IMR-90 (cell line): ENCODE results near the gene OVOL1. TPM values are rescaled to one million over a fixed set of nuclear protein-coding genes. Genes with fewer than 3 reads are reported as not detected.
A peak's percentile ranks its signal among the peaks of the same experiment; 100 is the strongest.

Experiments used
- ATAC-seq: fragments of 200-7000 bp; cut with Tn5 transposase; 2 replicates; pipeline ENCODE4 v1.9.1; 2020; ENCODE audit warnings: low read depth, mild to moderate bottlenecking, moderate library complexity
- BruUV-seq: library from RNA; stranded (reverse); fragments of 400-500 nt; replicated peaks from 2 replicates; lab custom pipeline; 2021; lab: Mats Ljungman, UMichigan
- CTCF ChIA-PET: fragments of 300-600 bp; formaldehyde crosslinking; extraction: SDS; loops from one replicate; lab custom pipeline; 2021; ENCODE audit warnings: antibody characterized with exemption; lab: Yijun Ruan, JAX
- POLR2A ChIA-PET: fragments of 300-600 bp; sonication (Branson Sonifier 250); formaldehyde crosslinking; loops from one replicate; lab custom pipeline; 2022; ENCODE audit warnings: antibody characterized with exemption; ENCODE audit not compliant: unreplicated experiment; lab: Charles Lee
- DNase-seq: peaks from one replicate; pipeline ENCODE4 v3.0.0; 2013
- H2AFZ ChIP-seq: replicated peaks from 2 replicates; pipeline ENCODE3; 2013; ENCODE audit warnings: low read length, mild to moderate bottlenecking; ENCODE audit not compliant: poor library complexity
- H2AK5ac ChIP-seq: 2 replicates; pipeline ENCODE4 v1.6.1; 2013; ENCODE audit warnings: low read depth, low read length, inconsistent platforms
- H2AK9ac ChIP-seq: replicated peaks from 2 replicates; pipeline ENCODE3; 2013; ENCODE audit warnings: mild to moderate bottlenecking, low read depth, low read length, moderate library complexity; ENCODE audit not compliant: poor library complexity
- H2BK120ac ChIP-seq: 2 replicates; pipeline ENCODE4 v1.6.1; 2013; ENCODE audit warnings: low read depth, low read length, inconsistent platforms
- H2BK15ac ChIP-seq: 3 replicates; pipeline ENCODE4 v1.6.1; 2013; ENCODE audit warnings: low read depth, low read length, inconsistent platforms
- H2BK20ac ChIP-seq: 2 replicates; pipeline ENCODE4 v1.6.1; 2013; ENCODE audit warnings: low read depth, mild to moderate bottlenecking, inconsistent platforms, low read length, moderate library complexity
- H2BK5ac ChIP-seq: 2 replicates; pipeline ENCODE4 v1.6.1; 2013; ENCODE audit warnings: mild to moderate bottlenecking, low read depth, low read length, inconsistent platforms; ENCODE audit not compliant: poor library complexity, severe bottlenecking
- H3K14ac ChIP-seq: replicated peaks from 2 replicates; pipeline ENCODE4 v1.6.1; 2013; ENCODE audit warnings: low read depth, low read length, inconsistent platforms
- H3K18ac ChIP-seq: 2 replicates; pipeline ENCODE4 v1.6.1; 2013; ENCODE audit warnings: low read depth, low read length, control low read depth
- H3K23ac ChIP-seq: 2 replicates; pipeline ENCODE4 v1.6.1; 2013; ENCODE audit warnings: low read depth, low read length, inconsistent platforms
- H3K27ac ChIP-seq: 2 replicates; pipeline ENCODE4 v1.5.1; 2013; ENCODE audit warnings: mild to moderate bottlenecking, control low read depth, low read length; ENCODE audit not compliant: insufficient read depth
- H3K27me3 ChIP-seq: 2 replicates; pipeline ENCODE4 v1.6.1; 2013; ENCODE audit warnings: low read length; ENCODE audit not compliant: control insufficient read depth, insufficient read depth
- H3K36me3 ChIP-seq: 2 replicates; pipeline ENCODE4 v1.6.1; 2013; ENCODE audit warnings: low read length, mixed read lengths; ENCODE audit not compliant: control insufficient read depth, insufficient read depth
- H3K4ac ChIP-seq: 2 replicates; pipeline ENCODE4 v1.6.1; 2013; ENCODE audit warnings: low read depth, low read length, inconsistent platforms
- H3K4me1 ChIP-seq: 2 replicates; pipeline ENCODE4 v1.6.1; 2013; ENCODE audit warnings: low read length, mixed read lengths; ENCODE audit not compliant: control insufficient read depth, insufficient read depth
- H3K4me2 ChIP-seq: 2 replicates; pipeline ENCODE4 v1.6.1; 2013; ENCODE audit warnings: low read depth, mild to moderate bottlenecking, control low read depth, low read length, moderate library complexity
- H3K4me3 ChIP-seq: 2 replicates; pipeline ENCODE4 v1.5.1; 2013; ENCODE audit warnings: low read depth, mild to moderate bottlenecking, control low read depth, low read length, moderate library complexity; ENCODE audit not compliant: insufficient read depth
- H3K56ac ChIP-seq: 2 replicates; pipeline ENCODE4 v1.6.1; 2013; ENCODE audit warnings: low read length, inconsistent platforms; ENCODE audit not compliant: insufficient read depth; ENCODE audit errors: extremely low read depth
- H3K79me1 ChIP-seq, 2 experiments: 2 replicates each; pipeline ENCODE4 v1.6.1; 2013; ENCODE audit warnings: low read length in 2 of 2, inconsistent platforms in 1 of 2, low read depth in 1 of 2
- H3K9ac ChIP-seq: 2 replicates; pipeline ENCODE4 v1.6.1; 2013; ENCODE audit warnings: low read depth, low read length, control low read depth
- H3K9me1 ChIP-seq: 2 replicates; pipeline ENCODE4 v1.6.1; 2013; ENCODE audit warnings: low read length, inconsistent platforms; ENCODE audit not compliant: insufficient read depth
- H3K9me3 ChIP-seq: 2 replicates; pipeline ENCODE4 v1.6.1; 2013; ENCODE audit warnings: low read length; ENCODE audit not compliant: control insufficient read depth, insufficient read depth
- H4K20me1 ChIP-seq: 2 replicates; pipeline ENCODE4 v1.6.1; 2013; ENCODE audit warnings: low read length, inconsistent platforms; ENCODE audit not compliant: insufficient read depth
- H4K5ac ChIP-seq: 2 replicates; pipeline ENCODE4 v1.6.1; 2013; ENCODE audit warnings: mild to moderate bottlenecking, low read depth, low read length, control low read depth
- H4K8ac ChIP-seq, 2 experiments: 2 replicates each; pipeline ENCODE4 v1.6.1; 2013; ENCODE audit warnings: low read depth in 2 of 2, low read length in 2 of 2, control low read depth in 1 of 2, inconsistent platforms in 1 of 2
- H4K91ac ChIP-seq: 2 replicates; pipeline ENCODE4 v1.6.1; 2013; ENCODE audit warnings: low read depth, low read length, inconsistent platforms; ENCODE audit not compliant: insufficient read depth
- CEBPB ChIP-seq: IDR thresholded peaks from 2 replicates; pipeline ENCODE4 v1.6.1; 2012; ENCODE audit warnings: low read depth, low read length, improper control_type of control experiment
- MXI1 ChIP-seq: IDR thresholded peaks from 2 replicates; pipeline ENCODE4 v1.6.1; 2012; ENCODE audit warnings: low read depth, mild to moderate bottlenecking, low read length, moderate library complexity, borderline replicate concordance
- NFE2L2 ChIP-seq: fragments of 150-350 bp; IDR thresholded peaks from 2 replicates; pipeline ENCODE4 v1.6.1; 2016; ENCODE audit warnings: low read depth, mild to moderate bottlenecking, low read length
- POLR2A ChIP-seq: IDR thresholded peaks from 2 replicates; pipeline ENCODE4 v1.6.1; 2012; ENCODE audit warnings: mild to moderate bottlenecking, low read depth, low read length
- RAD21 ChIP-seq: IDR thresholded peaks from 2 replicates; pipeline ENCODE4 v1.6.1; 2012; ENCODE audit warnings: low read length, improper control_type of control experiment
- RCOR1 ChIP-seq: IDR thresholded peaks from 2 replicates; pipeline ENCODE4 v1.6.1; 2012; ENCODE audit warnings: mild to moderate bottlenecking, low read length, improper control_type of control experiment; ENCODE audit not compliant: insufficient replicate concordance
- RFX5 ChIP-seq: IDR thresholded peaks from 2 replicates; pipeline ENCODE4 v1.8.0; 2012; ENCODE audit warnings: low read depth, mild to moderate bottlenecking, low read length, moderate library complexity
- SMC3 ChIP-seq: fragments of 150-350 bp; IDR thresholded peaks from 2 replicates; pipeline ENCODE4 v1.6.1; 2016; ENCODE audit warnings: low read depth, mild to moderate bottlenecking, antibody characterized with exemption, low read length, moderate library complexity
- WGBS, 2 experiments: methylation state at CpG; one replicate each; pipeline versions ENCODE4 v1.1.5 to v1.1.7; 2013; ENCODE audit warnings: missing lambda C conversion rate in 2 of 2; ENCODE audit not compliant: insufficient read length in 1 of 2; ENCODE audit errors: extremely low coverage in 2 of 2; 5-methylcytosine and 5-hydroxymethylcytosine counted together
- dilution Hi-C: fragments of 300-500 bp; cut with HindIII; formaldehyde crosslinking; loops from one replicate; pipeline ENCODE4 v1.14.3; 2018; ENCODE audit warnings: low sequenced_read_pairs; ENCODE audit not compliant: unreplicated experiment
- in situ Hi-C: fragments of 300-500 bp; cut with MboI; formaldehyde crosslinking; loops from 3 replicates; pipeline ENCODE4 v1.14.3; 2019; ENCODE audit warnings: low sequenced_read_pairs, inconsistent platforms, mixed read lengths
- intact Hi-C: fragments of 100-400 bp; cut with micrococcal nuclease; formaldehyde crosslinking; loops from 2 replicates; pipeline ENCODE4 v1.10.0; 2022
- polyA plus RNA-seq, 3 experiments: library from polyadenylated mRNA; depleted of rRNA; stranded (reverse); fragments of >200 nt; gene quantifications; 2 replicates each; pipeline ENCODE4 v1.2.3, GENCODE V29; 2012; ENCODE audit warnings: low replicate concordance in 1 of 3
- total RNA-seq: library from RNA; depleted of rRNA; stranded (reverse); fragments of >200 nt; gene quantifications from 2 replicates; pipeline ENCODE4 v1.2.3, GENCODE V29; 2012
- TF ChIP-seq, protein P1 (sequence below): conservative IDR thresholded peaks from 2 replicates; pipeline ENCODE4 v1.5.1; 2012; ENCODE audit warnings: mild to moderate bottlenecking, low read depth, low read length, improper control_type of control experiment

OVOL1 gene
- total and polyA plus RNA-seq, 2 of the 4 experiments (the other 2 are of a cell fraction): not detected

DNA sequence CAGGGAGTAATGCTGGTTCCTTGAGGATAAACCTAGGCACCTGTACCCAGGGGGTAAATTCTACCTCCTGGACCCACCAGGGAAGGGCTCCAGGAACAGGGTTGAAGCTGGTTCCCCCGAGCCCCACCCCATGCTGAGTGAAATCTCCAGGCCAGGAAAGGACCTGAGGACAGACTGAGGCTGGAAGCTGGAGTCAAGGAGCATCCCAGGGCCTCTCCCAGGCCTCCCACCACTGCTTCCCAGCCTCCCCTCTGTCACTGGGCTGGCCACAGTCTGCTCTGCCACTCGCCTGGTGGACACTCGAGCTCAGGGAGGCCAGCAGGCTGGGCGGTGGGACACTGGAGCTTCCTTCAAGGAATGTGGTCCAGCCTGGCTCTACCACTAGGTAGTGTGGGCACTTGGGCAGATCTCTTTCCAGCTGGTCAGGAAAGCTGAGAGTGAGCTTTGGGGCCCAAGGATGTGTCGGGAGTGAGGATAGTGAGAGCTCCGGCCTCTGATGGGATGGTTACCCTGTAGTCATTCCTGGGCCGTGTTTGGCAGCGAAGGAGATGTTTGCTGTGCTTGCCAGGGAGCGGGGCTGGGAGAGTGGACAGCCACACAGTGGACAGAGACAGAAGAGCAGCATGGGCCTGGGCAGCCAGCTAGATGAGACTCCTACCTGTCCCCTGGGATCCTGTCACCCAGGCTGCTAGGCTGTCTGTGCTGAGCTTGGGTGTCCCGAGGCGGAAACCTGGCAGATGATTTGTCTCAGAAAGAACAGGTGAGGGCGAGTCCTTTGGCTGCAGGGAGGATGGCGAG lies 3.4 kb downstream of the OVOL1 start (continued):
- TF ChIP-seq, protein P1, sequence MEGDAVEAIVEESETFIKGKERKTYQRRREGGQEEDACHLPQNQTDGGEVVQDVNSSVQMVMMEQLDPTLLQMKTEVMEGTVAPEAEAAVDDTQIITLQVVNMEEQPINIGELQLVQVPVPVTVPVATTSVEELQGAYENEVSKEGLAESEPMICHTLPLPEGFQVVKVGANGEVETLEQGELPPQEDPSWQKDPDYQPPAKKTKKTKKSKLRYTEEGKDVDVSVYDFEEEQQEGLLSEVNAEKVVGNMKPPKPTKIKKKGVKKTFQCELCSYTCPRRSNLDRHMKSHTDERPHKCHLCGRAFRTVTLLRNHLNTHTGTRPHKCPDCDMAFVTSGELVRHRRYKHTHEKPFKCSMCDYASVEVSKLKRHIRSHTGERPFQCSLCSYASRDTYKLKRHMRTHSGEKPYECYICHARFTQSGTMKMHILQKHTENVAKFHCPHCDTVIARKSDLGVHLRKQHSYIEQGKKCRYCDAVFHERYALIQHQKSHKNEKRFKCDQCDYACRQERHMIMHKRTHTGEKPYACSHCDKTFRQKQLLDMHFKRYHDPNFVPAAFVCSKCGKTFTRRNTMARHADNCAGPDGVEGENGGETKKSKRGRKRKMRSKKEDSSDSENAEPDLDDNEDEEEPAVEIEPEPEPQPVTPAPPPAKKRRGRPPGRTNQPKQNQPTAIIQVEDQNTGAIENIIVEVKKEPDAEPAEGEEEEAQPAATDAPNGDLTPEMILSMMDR: no peak

DNA sequence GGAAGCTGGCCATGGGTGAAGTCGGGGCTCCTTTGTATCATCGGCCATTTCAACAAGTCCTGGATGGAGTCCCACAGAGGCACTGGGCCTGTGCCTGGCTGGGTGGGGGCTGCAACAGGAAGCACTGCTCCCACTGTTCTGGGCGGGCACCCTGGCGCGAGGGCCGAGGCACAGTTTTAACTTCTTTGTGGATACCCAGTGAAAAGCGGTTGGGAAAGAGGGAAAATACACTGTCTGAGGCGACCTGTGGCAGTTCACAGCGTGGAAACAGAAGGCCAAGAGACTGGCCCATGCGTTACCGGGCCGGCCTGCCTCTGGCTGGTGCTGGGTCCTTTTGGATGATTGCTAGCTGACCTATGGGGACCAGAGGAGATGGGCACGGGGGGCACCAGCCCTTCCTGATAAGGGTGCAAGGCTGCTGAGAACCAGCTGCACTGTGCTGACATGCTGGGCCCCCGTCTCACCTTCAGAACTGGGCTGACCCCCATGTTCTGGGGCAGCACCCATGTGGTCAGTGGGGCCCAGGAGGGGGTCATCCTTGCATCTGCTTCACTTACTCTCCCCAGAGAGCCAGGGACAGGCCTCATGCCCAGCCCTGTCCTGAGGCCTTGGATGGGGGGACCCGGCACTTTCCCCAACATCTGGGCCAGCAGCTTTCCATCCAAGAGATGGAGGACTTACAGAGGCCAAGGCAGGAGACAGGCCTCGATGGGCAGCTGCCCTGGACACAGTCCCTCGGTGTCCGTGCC lies 4.2 kb downstream of the OVOL1 start:
- TF ChIP-seq SMC3 (no peak), POLR2A (no peak), NFE2L2 (no peak), MXI1 (no peak), RFX5 (no peak), CEBPB (no peak), RAD21 (no peak), RCOR1 (no peak)
- ChIA-PET POLR2A (no interaction called here), CTCF (no interaction called here)
- Histone ChIP-seq H3K27ac (no peak overlapping the region), H3K23ac (no peak overlapping the region), H4K5ac (no peak overlapping the region), H3K56ac (no peak overlapping the region), H3K14ac (no peak overlapping the region), H3K4ac (no peak overlapping the region), H4K91ac (no peak overlapping the region), H3K79me1 (no peaks in the 10 kb centered on the region), H2AFZ (peak overlapping the region; percentile 27), H2BK120ac (no peak overlapping the region), H2BK20ac (no peak overlapping the region), H3K18ac (no peak overlapping the region), H3K4me2 (no peak overlapping the region), H3K36me3 (no peaks in the 10 kb centered on the region), H3K27me3 (peaks cover 85% of the 10 kb centered on the region), H3K9me3 (peaks cover 2% of the 10 kb centered on the region; the same call in 1 of the 2 replicates), H3K4me3 (no peak overlapping the region), H2BK15ac (no peak overlapping the region), H4K8ac (no peak overlapping the region), H2AK5ac (no peak overlapping the region), H3K9me1 (no peaks in the 10 kb centered on the region), H2BK5ac (no peak overlapping the region), H4K20me1 (no peaks in the 10 kb centered on the region; the same call in 1 of the 2 replicates), H3K4me1 (no peaks in the 10 kb centered on the region; the same call in 1 of the 2 replicates), H3K9ac (no peak overlapping the region), H2AK9ac (no peak overlapping the region)
- ATAC-seq (no peak), DNase-seq (no peak)
- intact Hi-C loops (no loop called here), in situ Hi-C loops (no loop called here), dilution Hi-C loops (no loop called here)
- BruUV-seq: no TSS peak
- WGBS, 2 experiments: 87% methylated on average over 11 of the region's 18 CpGs; no CpG with 5 or more reads in 1 of the 2 experiments
